CD4-positive, alpha-beta T cell treated with Interleukin-17A for 4 hours (primary cell): ENCODE measurements around the gene EXTL2.
"Not testable (repeated sequence)": the region's sequence is repeated elsewhere in the genome, so short reads cannot be mapped to it uniquely, and the experiment has no call there.

Source experiments
- DNase-seq: peaks from one replicate; pipeline ENCODE4 v3.0.0-alpha.2; 2020; ENCODE audit warnings: mixed read lengths

EXTL2 gene

DNA sequence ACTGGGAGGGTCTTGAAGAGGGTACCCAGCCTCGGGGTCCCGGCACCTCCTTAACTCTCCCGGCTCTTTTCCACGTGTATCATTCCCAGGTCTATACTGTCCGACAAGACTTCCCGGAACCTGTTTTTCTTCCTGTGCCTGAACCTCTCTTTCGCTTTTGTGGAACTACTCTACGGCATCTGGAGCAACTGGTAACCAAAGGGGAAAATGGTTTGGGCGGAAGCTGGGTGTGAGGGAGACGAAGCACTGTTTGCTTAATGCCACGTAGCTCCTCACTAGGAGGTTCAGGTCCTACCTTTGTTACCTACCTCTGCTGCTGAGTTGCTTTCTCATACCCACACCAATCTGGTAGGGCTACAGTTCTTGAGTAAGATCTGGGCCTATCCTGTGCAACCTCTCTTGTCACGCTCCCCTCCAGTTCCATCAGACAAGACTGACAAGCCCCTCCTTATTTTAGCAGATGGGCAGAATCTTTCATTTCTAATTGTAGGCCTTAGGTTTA lies 1.9 kb upstream of the EXTL2 start:
- DNase-seq, result peak; percentile 62

DNA sequence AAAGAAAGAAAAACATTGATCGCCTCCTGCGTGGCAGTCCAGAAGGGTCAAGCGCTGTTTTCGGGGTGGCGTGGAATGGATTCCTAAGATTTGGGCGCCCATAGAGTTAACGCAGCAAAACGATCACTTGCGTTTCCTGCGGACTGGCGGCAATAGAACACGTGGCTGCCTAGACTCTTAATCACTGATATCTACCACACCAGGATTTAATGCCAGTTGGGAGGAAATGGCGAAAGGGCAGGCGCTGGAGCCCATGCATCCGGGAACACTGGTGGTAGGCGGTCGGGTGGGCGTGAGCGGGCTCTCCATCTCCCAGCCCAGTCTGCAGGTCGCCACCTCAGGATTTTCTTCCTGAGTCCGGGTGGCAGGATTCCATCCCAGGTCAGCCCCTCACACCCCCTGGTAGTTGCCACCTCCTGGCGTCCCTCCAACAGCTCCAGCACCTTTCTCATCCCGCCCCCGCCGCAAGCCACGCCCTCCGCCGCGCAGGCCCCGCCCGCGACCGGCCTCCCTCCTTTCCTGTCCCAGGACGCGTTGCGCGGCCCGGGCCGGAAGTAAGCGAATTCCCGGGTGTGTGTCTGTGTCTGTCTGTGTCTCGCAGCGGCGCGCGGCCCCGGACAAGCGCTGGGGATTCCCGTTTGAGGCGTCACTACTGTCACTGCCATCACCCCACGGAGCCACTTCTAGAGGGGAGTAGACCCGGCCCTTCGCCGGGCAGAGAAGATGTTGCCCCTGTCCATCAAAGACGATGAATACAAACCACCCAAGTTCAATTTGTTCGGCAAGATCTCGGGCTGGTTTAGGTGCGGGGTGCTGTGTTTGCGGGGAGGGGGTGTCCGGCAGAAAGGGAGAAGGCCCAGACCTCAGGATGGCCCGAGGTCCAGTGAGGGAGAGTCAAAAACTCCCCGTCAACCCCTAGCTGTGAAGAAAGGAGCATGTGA lies 1.2 kb upstream of the EXTL2 start, which contains the start of gene SLC30A7:
SLC30A7 (plus strand) TSS at position 551 of the 941 bp plus-strand sequence; CDS start at position 724, 173 bp downstream.
- peak; percentile 97 for DNase-seq

DNA sequence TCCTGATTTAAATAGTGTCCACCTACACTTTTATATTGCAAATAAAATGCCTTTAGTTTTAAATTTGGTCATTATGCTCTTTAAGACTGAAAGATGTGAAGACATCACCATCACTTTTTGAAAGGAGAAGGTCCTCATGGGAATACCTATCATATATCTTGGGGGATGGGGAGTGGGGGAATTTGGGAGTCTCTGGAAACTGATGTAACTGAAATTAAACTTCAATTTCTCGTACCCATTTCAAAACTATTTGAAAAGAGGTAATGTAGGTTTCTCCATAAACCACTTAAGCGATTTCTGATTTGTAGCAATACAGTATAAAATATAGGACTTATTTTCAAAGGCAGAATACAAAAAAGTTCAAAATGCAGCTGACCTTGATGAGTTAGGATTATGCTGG lies 924 bp downstream of the EXTL2 start:
- DNase-seq, result no peak

DNA sequence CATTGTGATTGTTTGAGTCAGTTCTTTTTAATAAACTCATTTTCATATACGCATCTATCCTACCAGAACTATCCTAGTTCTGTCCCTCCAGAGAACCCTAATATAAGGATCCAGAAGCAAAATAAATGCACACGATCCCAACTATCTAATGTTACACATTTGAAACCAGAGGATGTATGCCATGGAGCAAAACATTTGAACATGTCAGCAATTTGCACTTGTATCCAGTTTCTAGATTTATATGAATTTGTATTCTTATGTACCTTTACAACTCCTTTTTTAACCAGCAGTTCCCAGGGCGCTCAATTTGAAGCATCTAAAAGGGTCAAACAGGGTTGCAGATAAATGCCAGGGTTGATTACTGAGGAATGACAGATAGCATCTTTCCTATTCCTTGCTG lies 2.1 kb downstream of the EXTL2 start:
- no peak for DNase-seq

DNA sequence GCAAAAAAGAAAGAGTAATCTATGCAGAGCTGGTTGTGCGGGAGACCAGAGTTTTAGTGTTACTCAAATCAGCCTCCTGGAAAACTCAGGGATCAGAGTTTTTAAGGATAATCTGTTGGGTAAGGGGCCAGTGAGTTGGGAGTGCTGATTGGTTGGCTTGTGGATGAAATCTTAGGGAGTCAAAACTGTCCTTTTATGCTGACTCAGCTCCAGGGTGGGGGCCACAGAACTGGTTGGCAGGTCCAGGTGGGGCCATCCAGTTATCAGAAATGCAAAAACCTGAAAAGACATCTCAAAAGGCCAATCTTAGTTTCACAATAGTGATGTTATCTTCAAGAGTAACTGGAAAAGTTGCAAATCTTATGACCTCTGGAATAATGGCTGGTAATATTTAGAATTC lies 3.3 kb downstream of the EXTL2 start:
- no peak for DNase-seq

DNA sequence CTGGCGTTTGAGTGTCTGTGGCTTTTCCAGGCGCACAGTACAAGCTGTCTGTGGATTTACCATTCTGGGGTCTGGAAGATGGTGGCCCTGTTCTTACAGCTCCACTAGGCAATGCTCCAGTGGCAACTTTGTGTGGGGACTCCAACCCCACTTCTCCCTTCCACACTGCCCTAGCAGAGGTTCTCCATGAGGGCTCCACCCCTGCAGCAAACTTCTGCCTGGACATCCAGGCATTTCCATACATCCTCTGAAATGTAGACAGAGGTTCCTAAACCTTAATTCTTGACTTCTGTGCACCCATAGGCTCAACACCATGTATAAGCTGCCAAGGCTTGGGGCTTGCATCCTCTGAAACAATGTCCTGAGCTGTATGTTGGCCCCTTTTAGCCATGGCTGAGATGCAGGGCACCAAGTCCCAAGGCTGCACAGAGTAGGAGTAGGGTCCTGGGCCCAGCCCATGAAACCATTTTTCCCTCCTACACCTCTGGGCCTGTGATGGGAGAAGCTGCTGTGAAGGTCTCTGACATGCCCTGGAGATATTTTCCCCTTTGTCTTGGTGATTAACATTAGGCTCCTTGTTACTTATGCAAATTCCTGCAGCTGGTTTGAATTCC lies 4.7 kb downstream of the EXTL2 start:
- not testable (repeated sequence) for DNase-seq

DNA sequence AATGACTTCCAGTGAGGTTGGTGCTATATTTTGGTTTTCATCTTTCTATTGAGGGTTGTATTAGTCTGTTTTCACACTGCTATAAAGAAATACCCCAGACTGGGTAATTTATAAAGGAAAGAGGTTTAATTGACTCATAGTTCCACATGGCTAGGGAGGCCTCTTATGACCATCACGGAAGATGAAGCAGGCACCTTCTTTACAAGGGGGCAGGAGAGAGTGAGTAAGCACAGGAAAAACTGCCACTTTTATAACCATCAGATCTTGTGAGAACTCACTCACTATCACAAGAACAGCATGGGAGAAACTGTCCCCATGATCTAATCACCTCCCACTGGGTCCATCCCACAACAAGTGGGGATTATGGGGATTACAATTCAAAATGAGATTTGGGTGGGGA lies 5.6 kb downstream of the EXTL2 start:
- not testable (repeated sequence) for DNase-seq

DNA sequence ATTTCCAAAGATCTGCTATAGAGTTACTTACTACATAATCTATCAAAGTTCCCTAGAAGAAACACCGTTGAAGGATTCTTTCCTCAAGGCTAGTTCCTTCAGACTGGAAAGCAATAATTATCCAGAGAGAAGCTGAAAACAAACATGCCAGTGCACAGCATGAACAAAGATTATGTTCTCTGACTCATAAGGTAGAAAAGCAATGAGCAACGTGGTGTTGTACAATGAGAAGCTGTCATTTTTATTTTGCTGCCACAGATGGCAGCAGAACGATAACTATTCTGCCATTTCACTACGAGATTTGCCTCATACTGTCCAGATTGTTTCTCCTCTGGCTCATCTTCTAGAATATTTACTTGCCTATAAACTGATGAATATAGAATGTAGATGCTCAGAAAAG lies 10.7 kb downstream of the EXTL2 start:
- no peak for DNase-seq

DNA sequence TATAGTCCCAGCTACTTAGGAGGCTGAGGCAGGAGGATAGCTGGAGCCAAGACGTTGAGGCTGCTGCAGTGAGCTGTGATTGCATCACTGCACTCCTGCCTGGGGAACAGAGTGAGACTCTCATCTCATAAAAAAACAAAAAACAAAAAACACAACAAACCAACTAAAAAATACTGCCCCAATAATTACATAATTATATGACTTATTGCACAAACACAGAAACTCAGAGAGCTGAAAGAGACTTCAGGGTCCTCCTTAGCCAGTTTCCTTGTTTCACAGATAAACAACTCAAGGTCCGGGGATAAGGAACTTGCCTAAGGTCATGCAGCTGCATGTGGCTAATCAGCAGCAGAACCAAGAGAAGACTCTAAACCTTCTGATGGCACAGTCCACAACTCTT lies 11.9 kb downstream of the EXTL2 start:
- DNase-seq, result no peak

DNA sequence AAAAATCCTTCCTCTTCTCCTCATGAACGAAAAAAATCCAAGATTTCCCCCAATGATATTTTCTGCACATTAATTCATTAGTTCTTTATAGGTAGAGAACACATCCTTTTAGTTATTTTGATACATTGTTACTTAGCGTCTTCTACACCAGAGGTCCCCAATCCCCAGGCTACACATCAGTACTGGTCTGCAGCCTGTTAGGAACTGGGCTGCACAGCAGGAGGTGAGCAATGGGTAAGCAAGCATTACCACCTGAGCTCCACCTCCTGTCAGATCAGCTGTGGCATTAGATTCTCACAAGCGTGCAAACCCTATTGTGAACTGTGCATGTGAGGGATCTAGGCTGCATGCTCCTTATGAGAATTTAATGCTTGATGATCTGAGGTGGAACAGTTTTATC lies 13.0 kb downstream of the EXTL2 start:
- no peak for DNase-seq

DNA sequence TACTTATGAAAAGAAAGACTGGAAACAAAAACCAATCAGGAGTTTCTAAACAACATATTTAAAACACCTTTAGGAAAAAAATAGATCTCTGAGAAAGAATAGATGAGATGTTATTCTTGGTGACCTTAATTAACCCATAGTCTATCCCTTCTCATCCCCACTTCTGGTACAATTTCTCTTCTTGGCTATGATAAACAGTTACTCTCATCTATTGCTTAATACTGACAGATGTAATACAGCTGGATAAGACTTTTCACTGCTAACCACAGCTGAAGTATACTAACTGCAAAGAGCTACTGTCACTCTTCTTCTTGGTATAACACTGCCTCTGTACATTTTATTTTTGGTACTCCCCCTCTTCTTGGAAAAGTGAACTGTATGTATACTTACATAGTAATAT lies 15.2 kb downstream of the EXTL2 start:
- no peak for DNase-seq

DNA sequence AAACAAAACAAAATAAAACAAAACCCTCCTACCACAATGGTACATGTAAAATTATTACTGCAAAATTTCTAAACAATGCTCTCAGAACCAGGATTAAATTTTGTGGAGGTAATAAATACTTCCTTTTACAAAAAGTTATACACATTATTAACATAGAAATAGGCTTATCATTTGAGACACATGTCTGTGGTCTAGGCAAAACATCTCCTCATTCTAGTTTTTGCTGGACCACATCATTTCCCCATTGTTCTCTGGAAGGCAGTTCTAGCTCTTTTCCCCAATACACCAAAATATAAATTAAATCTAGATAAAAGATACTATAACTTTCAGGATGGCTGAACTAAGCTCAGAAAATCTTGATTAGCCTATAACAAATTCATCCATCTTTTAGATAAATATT lies 18.4 kb downstream of the EXTL2 start:
- no peak for DNase-seq

DNA sequence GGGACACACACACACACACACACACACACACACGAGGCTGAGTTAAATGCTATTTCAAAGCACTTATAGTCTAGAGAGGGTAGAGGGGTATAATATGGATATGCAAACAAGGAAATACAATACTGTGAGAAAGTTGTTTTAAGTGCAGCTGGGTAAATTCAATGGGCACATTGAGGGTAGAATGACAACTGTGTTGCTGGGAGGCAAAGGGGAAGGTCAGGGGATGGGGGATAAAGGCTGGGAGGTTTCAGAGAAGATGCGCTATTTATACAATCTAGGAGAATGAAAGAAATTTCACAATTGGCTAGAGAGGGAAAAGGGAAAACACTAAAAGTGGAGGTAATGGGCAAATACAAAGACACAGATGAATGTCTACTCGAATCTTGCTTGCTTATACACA lies 19.4 kb downstream of the EXTL2 start:
- DNase-seq, result no peak

DNA sequence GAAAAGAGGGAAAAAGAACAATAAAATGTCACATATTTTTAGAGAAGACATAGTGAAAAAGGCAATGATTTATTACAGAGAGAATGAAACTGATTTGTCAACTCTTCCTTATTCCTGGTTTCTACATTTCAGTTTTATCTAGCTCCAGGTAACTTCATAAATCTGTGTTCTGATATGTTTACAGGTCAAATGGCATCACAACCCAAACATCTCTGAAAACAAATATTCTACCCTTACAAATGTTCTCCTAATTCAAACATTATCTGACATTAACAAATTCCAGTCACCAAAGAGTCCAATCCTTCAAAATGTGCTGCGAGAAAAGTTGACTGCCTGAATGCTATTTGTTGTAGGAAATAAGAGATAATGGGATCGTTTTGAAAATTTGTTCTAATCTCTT lies 20.2 kb downstream of the EXTL2 start:
- DNase-seq, result no peak

DNA sequence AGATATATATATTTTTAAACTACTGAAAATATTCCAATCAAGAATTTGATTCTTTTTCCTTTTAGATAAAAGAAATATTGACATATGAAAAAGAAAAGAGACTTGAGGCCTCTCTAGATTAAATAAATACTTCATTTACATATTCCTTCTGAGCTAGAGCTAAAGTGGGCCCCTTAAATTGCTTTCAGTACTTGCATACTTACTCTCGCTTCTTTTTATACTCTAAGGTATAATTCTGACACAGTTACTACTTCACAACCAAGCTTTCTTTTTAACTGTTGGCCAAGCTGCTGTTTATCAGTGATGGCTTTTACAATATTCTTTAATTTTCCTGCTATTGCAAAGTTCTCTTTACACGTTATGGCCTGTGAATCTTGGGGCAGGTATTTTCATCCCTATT lies 24.6 kb downstream of the EXTL2 start:
- DNase-seq, result no peak

DNA sequence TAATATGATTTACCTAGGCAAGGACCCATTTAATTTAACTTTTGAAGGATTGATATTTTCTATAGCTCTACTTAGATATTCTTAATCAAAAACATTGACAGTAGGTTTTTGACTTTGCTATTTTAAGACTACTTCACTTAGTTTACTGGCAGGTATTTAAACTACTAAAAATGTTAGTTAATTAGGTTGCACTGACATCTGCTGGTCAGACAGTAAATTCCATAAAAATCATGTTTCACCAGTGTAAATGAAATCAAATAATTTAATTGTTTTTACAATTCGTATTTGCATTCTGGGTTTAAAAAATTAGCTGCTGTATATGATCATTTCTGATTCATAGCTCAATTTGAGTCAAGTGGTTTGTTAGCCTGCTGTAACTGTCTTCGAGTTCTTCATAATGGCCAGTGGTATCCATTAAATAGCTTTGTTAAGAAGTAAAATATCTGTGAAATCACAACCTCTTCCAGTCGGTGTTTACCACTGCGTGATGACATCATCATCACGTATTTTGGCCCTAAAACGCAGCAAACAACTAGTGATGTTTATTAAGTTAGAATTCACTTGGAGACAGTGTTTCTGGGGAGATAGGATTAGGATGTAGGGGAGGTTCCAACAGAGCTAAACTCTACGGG lies 26.2 kb downstream of the EXTL2 start:
- peak; percentile 3 for DNase-seq

DNA sequence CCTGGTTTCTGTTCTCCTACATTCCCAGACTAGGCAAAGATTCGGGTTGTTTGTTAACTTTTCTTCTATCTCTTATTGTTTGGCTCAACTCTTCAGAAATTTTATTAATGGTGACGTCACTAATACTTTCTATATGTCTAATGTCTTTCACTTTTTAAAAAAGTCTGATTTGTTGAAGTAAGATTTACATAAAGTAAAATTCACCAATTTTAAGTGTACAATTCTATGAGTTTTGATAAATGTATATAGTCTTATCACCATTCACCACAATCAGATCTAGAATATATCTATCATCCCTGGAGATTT lies 27.8 kb downstream of the EXTL2 start:
- DNase-seq, result no peak

DNA sequence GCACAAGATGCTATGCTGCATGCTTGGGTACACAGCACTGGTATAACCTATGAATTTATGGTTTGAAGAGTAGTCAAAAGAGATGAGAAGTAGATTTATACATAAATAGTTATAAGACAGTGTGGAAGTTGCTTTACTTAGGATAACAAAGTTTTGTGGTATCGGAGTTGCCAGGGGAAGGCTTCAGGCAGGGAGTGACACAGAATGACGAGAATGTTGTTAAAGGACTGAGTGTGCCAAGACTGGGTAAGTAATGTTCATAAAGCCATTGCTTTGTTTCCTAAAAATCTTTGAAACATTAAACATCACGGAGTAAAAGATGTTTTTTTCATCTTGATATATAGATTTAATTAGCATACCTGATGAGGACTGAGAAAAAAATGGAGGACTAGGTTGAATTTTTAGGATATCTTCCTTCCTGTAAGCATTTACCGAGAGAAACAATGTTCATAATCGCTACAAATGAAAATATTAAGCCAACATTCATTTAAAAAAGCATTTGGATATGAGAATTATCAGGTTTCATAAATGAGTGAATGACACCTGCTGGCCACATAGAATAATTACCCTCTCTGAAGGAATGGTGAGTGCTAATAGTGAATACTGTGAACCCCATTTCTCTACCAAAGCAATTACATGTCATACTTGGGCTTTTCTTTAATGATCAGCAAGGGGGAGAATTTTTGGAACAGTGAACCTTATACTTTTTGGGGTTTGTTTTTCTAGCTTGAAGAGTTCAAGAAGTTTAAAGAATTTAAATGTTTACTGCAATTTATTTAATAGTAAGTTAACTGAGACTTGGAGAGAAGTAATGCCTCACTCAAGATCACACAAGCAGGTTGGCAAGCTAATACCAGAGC lies 28.4 kb downstream of the EXTL2 start:
- no peak for DNase-seq

DNA sequence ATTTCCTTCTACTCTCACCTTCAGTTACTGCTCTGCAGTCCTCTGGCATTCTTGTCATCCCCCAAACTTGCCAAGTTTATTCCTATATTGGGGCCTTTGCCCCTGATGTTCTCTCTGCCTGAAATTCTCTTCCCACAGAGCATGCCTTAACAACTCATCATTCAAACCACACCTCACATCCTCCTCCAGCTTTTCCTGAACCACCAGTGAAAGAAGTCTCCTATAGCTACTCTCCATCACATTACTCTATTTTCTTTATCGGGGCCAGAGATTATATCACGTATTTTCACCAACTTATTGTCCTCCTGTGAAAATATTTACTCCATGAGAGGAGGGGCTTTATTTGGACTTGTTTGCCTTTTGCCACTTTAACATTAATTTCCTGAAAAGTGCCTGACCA lies 32.1 kb downstream of the EXTL2 start:
- no peak for DNase-seq

DNA sequence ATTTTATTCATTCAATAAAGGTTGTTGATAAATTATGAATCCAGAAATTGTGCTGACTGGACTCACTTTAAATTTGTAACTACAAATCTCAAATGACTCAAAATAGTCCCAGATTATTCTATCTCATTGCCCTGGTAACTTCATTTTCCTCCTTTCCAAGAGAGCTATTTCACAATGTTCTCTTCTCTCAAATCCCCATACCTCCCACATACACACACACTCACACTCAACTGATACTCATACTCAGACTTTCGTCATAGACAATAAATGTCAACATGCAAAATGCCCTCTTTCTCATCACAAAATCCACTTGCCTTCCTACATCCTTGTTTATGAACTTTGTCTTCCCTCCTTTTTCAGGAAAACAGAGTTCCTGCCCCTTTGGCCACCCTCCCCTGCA lies 33.3 kb downstream of the EXTL2 start:
- no peak for DNase-seq

DNA sequence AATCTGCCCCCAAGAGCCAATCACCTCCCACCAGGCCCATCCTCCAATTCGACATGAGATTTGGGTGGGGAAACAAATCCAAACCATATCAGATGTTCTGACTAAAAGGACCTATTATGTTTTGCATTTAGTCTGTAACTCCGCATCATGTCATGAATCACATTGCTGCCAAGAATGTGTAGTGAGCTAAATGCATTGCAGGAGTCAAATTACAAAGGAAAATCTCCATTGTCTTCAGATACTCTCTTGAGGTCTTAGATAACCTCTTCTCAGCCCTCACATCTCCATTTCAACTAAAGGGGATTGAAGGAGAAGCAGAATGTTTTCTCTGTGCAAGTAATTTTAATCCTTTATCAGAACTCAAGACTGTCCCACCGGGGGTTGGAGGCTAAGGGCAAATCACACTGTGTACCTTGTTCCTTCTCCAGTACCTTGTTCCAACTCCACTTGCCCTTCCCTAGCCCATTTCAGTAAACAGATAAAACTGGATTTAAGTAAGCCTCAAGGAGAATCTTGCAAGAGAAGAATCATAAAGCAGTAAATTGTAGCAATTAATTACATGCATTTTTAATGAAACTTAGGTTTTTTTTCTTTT lies 34.1 kb downstream of the EXTL2 start:
- no peak for DNase-seq

DNA sequence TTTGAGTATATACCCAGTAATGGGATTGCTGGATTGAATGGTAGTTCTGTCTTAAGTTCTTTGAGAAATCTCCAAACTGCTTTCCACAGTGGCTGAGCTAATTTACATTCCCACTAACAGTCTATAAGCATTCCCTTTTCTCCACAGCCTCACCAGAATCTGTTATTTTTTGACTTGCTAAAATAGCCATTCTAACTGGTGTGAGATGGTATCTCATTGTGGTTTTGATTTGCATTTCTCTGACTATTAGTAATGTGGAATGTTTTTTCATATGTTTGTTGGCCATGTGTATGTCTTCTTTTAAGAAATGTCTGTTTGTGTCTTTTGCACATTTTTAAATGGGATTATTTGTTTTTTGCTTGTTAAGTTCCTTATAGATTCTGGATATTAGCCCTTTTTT lies 39.5 kb downstream of the EXTL2 start:
- DNase-seq, result not testable (repeated sequence)
